GM18870 (cell line): ENCODE data around the gene PLA2G7.
"Not testable (repeated sequence)": the region's sequence is repeated elsewhere in the genome, so short reads cannot be mapped to it uniquely, and the experiment has no call there.

Experiments used
- ATAC-seq: cut with Tn5 transposase; IDR thresholded peaks from one replicate; pipeline ENCODE4 v1.9.1; 2021; ENCODE audit warnings: moderate library complexity; ENCODE audit not compliant: unreplicated experiment

Gene PLA2G7

GRCh38 chr6:46749731-46750130, 14.6 kb upstream of the PLA2G7 start:
- ATAC-seq: no peak

DNA sequence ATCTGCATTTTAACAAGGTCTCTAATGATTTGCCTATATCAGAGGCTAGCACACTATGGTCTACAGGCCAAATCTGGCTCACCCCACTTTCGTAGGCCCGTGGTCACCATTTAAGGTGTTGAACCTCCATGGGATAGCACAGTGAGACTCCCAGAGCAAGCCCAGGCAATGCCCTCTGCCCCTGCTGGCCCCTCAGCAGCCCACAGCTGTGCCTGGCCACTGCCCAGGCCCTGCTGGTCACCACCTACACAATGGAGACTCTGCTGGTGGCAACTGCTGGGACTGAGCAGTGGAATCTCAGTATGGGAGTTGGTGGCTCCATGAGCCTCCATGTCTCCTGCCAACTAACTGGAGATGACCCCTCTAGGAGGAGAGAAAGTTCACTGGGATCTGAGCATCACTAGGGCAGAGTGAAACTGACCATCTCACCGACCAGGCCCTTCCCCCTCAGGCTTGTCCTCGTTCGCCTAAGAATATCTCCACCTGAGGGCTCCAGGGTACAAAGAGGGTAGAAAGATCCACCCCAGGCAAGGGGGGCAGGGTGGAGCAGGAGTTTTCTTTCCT, 13.8 kb upstream of the PLA2G7 start:
- ATAC-seq: no peak

GRCh38 chr6:46746696-46747095, 11.5 kb upstream of the PLA2G7 start, which contains the start of gene ANKRD66:
TSS of gene ANKRD66 (plus strand) at chr6:46746933. CDS start at chr6:46751949, 5,016 bp downstream.
- no peak for ATAC-seq

DNA sequence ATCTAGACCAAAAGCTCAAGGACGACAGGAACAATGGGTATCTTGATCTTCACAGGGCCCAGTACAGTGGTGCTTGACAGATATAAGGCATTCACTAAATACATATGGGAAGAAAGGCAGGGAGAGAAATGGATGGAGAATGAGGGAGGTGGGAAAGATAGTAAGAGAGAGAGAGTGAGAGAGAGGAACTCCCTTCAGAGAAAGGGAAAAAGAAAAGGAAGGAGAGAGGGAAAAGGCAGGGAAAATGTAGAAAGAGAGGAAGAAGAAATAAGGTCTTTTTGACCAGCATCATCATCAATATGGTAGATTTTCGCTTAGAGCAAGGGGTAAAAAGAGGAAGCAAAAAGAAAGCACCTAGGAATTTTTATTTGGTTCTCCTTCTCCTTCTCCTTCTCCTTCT, 10.8 kb upstream of the PLA2G7 start:
- ATAC-seq: no peak

- ATAC-seq: not testable (repeated sequence)
Measured at GRCh38 chr6:46744159-46744725, 9.1 kb upstream of the PLA2G7 start.

- ATAC-seq: no peak
Measured at GRCh38 chr6:46743425-46744158, 8.4 kb upstream of the PLA2G7 start.

DNA sequence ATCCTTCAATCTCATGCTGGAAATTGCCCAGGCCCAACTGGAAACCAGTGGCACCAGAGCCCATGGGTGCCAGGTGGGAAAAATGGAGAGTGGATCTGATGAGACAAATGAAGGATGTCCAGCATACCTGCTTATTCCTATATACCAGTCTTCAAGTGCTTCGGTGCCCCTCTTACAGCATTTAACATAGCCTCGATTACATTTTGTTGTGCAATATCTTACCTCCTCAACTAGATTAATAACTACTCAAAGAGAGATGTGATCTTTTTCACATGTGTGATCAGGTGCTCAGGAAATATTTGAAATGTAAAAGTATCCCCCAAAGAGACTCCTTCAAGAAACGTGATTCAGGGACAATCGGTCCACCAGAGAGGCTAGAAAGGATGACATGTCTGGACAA, 6.7 kb upstream of the PLA2G7 start:
- no peak for ATAC-seq

DNA sequence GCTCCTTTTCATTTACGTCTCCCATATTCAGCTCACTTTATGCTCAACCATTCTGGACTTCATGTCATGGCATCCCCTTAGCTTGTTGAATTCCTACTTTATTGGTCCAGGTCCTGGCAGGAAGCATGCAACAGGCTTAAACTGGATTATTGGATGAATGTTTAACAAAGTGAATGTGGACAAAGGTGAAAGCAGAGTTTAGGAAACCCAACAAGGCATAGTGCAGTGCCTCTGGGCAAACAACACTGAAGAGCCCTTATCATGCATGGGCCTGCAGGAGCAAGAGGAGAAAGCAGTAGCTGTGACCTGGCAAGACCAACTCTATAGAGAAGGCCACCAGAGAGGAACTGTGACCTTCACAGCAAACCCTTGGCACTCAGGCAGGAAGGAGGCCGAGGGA, 6.3 kb upstream of the PLA2G7 start:
- no peak for ATAC-seq

DNA sequence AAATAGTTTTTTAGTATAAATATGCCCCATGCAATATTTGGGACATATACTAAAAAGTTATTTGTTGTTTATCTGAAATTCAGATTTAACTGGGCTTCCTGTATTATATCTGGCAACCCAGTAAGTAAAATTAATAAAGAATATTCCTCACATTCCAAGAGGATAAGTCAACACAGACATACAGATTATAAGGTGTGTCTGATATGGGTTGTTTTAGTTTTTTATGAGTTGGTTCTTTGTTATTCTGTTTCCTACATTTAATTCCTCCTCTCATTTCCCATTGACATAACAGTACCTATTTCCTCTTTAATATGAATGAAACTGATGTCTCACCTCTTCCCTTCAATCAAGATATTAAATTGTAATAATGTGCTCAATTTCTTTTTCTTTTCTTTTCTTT, 1.7 kb upstream of the PLA2G7 start:
- no peak for ATAC-seq

DNA sequence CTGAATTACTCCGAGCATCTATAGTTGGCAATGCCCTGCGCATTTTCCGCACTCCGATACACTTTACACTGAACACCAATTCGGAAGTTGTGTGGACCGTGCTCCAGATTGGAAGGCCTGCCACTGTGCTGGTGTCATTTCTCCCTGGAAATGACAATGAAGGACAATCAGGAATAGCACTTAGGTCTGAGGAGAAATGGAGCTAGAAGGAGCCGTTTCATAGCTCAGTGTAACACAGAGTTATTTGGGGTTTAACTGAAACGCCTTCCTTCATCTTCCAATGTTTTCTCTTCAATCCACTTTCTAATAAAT, 501 bp upstream of the PLA2G7 start:
- no peak for ATAC-seq

GRCh38 chr6:46733341-46733801, 1.8 kb downstream of the PLA2G7 start:
- no peak for ATAC-seq

- ATAC-seq: no peak
Measured at GRCh38 chr6:46730921-46731461, 4.2 kb downstream of the PLA2G7 start.

GRCh38 chr6:46729787-46730326, 5.3 kb downstream of the PLA2G7 start:
- ATAC-seq: no peak

GRCh38 chr6:46720401-46720800, 14.8 kb downstream of the PLA2G7 start:
- no peak for ATAC-seq

DNA sequence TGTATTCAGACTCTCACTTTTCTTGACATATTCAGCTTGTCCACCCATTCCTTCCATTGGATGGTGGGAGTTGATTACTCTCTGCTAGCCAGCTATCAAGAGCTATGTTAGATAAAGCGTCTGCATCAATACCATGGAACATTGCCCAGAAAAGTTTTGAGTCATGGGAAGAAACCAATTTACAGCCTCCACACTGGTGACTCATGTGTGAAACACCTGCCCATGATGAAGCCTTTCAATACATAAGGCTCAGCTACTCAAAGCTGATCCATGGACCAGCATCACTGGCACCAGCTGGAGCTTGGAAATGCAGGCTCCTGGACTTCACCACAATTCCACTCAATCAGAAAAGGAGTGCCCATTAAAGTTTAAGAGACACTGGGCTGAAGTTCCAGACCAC, 16.1 kb downstream of the PLA2G7 start:
- no peak for ATAC-seq

- no peak for ATAC-seq
Measured at GRCh38 chr6:46715141-46715540, 20.0 kb downstream of the PLA2G7 start.

- no peak for ATAC-seq
Measured at GRCh38 chr6:46711491-46711890, 23.7 kb downstream of the PLA2G7 start.

DNA sequence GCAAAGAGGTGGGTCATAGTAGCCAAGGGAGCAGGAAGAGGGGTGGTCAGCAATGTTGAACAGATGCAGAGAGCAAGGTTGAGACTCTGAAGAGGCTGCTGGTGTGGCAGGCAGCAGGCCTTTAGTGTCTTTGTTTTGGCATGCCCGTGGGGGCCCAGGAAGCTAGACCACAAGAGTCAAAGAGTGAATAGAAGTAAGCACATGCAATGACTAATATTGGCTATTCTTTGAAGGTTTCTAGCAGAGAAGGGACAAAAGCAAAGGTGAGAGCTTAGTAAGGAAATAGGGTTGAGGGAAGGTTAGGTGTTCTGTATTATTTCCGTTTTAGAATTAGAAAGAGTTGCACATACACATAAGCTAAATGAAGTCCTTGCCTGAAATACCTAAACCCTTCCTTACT, 28.7 kb downstream of the PLA2G7 start:
- peak; percentile 55 for ATAC-seq

DNA sequence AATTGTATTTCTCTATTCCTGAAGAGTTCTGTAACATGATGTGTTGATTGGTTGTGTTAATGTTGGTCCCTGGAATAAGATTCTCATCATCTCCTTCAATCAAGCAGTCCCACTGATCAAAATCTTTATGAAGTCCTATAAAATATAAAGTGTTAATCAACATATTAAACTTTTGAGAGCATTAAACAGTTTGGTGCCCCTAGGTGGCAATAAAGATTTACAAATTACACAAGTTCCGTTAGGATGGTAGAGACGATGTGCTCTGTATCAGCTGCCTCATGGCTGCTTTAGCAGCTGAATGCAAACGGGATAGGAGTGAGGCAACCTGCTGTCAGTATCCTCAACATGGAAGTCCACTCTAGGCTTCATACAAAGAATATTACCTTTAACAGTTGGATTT, 30.6 kb downstream of the PLA2G7 start:
- no peak for ATAC-seq

DNA sequence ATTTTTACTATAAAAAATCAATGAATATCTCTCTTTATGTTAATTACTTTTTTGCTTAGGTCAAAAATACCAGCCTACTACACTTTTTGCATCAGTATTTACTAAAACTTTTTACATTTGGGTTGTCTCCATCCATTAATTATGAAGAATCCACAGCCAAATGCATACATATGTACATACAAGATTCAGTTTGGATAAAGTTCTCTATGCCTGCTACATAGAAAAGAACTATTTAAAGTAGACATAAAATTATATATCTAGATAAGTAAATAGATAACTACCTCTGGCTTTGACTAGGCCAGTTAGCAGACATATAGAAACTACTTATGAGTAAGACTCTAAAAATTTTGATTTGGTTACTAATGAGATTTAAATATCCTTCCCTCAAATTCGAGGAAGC, 35.2 kb downstream of the PLA2G7 start:
- ATAC-seq: no peak

- ATAC-seq: no peak
Measured at GRCh38 chr6:46690911-46691451, 44.2 kb downstream of the PLA2G7 start.
